Endothelial cell of umbilical vein (primary cell): Measurements from ENCODE around the gene ABCA7.

Experiments used
- CTCF ChIP-seq, 2 donors: IDR thresholded peaks; 1 replicate in 1 of 2; 2 replicates in 1 of 2; pipeline ENCODE4 v1.5.1; 2011; ENCODE audit warnings: low read length in 2 of 2, mild to moderate bottlenecking in 2 of 2, moderate library complexity in 2 of 2, control low read depth in 1 of 2, inconsistent platforms in 1 of 2, low read depth in 1 of 2; ENCODE audit not compliant: insufficient read depth in 1 of 2; ENCODE audit errors: extremely low read depth in 1 of 2
- POLR2A ChIP-seq: IDR thresholded peaks from 2 replicates; pipeline ENCODE4 v1.6.1; 2012; ENCODE audit warnings: low read depth, mild to moderate bottlenecking, control low read depth, low read length

DNA sequence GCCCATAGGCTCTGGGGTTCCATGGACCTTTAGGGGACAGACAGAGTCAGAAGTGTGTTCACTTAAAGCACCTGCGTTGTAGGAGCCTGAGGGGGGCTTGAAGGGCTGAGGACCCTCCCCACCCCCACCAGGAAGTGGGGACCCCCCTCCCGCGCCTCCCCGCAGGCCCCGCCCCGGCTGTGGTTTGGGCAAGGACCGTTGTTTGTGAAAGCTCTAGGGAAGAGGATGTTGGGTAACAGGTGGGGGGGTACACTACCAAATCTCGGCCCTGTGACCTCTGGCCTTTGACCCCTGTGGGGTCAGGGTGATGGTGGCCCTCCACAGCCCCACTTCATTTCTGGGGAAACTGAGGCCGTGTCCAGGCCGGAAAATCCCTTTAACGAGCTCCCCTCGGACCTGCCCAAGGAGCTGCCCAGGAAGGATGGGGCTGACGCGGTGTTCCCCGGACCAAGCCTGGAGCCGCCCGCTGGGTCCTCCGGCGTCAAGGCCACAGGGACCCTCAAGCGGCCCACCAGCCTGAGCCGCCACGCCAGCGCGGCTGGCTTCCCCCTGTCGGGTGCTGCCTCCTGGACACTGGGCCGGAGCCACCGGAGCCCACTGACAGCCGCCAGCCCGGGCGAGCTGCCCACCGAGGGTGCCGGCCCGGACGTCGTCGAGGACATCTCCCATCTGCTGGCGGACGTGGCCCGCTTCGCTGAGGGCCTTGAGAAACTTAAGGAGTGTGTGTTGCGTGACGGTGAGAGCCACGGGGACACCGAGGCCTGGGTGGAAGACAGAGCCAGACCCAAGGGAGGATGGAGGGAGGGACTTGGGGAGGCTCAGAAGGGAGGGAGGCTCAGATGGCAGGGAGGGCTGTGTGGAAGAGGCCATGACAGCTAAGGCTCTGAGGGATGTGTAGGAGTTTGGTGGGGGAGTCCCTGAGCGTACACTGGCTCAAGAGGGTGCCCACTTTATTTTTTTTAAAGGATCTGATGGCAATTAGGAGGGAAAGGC is 28.4 kb downstream of the ABCA7 start:
- TF ChIP-seq CTCF (IDR thresholded peaks at IDR 0.05; ENCODE audit: extremely low read depth in 1 of 2, insufficient read depth in 1 of 2, low read depth in 1 of 2, low read length in 2 of 2) (no peak), POLR2A (no peak)
